ENCODE results near the gene R3HDM4.

DNA sequence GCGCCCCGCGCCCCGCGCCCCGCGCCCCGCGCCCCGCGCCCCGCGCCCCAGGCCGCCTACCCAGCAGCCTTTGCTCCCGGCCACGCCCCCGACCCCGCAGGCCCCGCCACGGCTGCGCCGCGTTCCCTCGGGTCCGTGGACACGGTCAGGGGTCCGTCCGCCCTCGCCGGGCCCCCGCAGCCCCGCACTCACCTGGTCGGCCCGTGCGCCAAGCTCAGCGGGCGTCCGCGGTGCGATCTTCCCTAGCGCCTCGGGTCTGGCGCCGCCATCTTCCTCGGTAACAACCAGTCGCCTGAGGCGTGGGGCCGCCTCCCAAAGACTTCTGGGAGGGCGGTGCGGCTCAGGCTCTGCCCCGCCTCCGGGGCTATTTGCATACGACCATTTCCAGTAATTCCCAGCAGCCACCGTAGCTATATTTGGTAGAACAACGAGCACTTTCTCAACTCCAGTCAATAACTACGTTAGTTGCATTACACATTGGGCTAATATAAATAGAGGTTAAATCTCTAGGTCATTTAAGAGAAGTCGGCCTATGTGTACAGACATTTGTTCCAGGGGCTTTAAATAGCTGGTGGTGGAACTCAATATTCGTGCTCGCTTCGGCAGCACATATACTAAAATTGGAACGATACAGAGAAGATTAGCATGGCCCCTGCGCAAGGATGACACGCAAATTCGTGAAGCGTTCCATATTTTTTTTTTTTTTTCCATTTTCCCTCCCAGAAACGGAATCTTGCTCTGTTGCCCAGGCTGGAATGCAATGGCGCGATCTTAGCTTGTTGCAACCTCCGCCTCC is 19.9 kb downstream of the R3HDM4 start, which contains the start of the genes MED16 and RNU6-9:
- TF ChIP-seq EP300 (IDR thresholded peaks at IDR 0.05) (no peak), CBX2 (IDR thresholded peaks at IDR 0.05; ENCODE audit: borderline replicate concordance, low read depth) (no peak)
- TF ChIP-seq, protein P1, sequence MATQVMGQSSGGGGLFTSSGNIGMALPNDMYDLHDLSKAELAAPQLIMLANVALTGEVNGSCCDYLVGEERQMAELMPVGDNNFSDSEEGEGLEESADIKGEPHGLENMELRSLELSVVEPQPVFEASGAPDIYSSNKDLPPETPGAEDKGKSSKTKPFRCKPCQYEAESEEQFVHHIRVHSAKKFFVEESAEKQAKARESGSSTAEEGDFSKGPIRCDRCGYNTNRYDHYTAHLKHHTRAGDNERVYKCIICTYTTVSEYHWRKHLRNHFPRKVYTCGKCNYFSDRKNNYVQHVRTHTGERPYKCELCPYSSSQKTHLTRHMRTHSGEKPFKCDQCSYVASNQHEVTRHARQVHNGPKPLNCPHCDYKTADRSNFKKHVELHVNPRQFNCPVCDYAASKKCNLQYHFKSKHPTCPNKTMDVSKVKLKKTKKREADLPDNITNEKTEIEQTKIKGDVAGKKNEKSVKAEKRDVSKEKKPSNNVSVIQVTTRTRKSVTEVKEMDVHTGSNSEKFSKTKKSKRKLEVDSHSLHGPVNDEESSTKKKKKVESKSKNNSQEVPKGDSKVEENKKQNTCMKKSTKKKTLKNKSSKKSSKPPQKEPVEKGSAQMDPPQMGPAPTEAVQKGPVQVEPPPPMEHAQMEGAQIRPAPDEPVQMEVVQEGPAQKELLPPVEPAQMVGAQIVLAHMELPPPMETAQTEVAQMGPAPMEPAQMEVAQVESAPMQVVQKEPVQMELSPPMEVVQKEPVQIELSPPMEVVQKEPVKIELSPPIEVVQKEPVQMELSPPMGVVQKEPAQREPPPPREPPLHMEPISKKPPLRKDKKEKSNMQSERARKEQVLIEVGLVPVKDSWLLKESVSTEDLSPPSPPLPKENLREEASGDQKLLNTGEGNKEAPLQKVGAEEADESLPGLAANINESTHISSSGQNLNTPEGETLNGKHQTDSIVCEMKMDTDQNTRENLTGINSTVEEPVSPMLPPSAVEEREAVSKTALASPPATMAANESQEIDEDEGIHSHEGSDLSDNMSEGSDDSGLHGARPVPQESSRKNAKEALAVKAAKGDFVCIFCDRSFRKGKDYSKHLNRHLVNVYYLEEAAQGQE (IDR thresholded peaks at IDR 0.05), result no peak
- TF ChIP-seq, protein P2, sequence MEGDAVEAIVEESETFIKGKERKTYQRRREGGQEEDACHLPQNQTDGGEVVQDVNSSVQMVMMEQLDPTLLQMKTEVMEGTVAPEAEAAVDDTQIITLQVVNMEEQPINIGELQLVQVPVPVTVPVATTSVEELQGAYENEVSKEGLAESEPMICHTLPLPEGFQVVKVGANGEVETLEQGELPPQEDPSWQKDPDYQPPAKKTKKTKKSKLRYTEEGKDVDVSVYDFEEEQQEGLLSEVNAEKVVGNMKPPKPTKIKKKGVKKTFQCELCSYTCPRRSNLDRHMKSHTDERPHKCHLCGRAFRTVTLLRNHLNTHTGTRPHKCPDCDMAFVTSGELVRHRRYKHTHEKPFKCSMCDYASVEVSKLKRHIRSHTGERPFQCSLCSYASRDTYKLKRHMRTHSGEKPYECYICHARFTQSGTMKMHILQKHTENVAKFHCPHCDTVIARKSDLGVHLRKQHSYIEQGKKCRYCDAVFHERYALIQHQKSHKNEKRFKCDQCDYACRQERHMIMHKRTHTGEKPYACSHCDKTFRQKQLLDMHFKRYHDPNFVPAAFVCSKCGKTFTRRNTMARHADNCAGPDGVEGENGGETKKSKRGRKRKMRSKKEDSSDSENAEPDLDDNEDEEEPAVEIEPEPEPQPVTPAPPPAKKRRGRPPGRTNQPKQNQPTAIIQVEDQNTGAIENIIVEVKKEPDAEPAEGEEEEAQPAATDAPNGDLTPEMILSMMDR (IDR thresholded peaks at IDR 0.05), result no peak

All from A549 (cell line).